HepG2 (cell line): ENCODE measurements around the gene SPRTN. TPM values are rescaled to one million over a fixed set of nuclear protein-coding genes. Genes with fewer than 3 reads are reported as not detected.

Experiments used
- CBFB ChIP-seq: sonication (generic); formaldehyde crosslinking; IDR thresholded peaks from 2 replicates; pipeline ENCODE4 v1.4.0; 2020; ENCODE audit warnings: missing genetic modification reagents
- ELF1 ChIP-seq: sonication (generic); formaldehyde crosslinking; IDR thresholded peaks from 2 replicates; pipeline ENCODE4 v1.4.0; 2020; ENCODE audit warnings: missing genetic modification reagents
- HDAC6 ChIP-seq: fragments of 200-600 bp; sonication (generic); IDR thresholded peaks from 2 replicates; pipeline ENCODE4 v1.7.0; 2017; ENCODE audit warnings: mild to moderate bottlenecking, antibody characterized with exemption, low read length, low read depth
- IRF2 ChIP-seq: IDR thresholded peaks from 2 replicates; pipeline ENCODE4 v1.6.1; 2018; ENCODE audit warnings: missing genetic modification reagents, missing compliant biosample characterization
- ISL2 ChIP-seq: sonication (generic); formaldehyde crosslinking; IDR thresholded peaks from 2 replicates; pipeline ENCODE4 v1.5.0; 2020; ENCODE audit warnings: missing genetic modification reagents
- SKI ChIP-seq: fragments of 450-650 bp; IDR thresholded peaks from one replicate; pipeline ENCODE4 v1.6.1; 2018; ENCODE audit warnings: mild to moderate bottlenecking; ENCODE audit not compliant: partially characterized antibody
- SUZ12 ChIP-seq: fragments of 150-350 bp; IDR thresholded peaks from 2 replicates; pipeline ENCODE4 v1.6.1; 2014; ENCODE audit warnings: low read depth, low read length
- THAP11 ChIP-seq: IDR thresholded peaks from 2 replicates; pipeline ENCODE4 v1.6.1; 2016; ENCODE audit warnings: missing biosample characterization, missing genetic modification reagents
- ZFP90 ChIP-seq: sonication (generic); formaldehyde crosslinking; IDR thresholded peaks from 2 replicates; pipeline ENCODE4 v1.8.0; 2022; ENCODE audit warnings: missing genetic modification reagents, mild to moderate bottlenecking, inconsistent platforms, borderline replicate concordance
- ZNF230 ChIP-seq: sonication (generic); formaldehyde crosslinking; IDR thresholded peaks from 2 replicates; pipeline ENCODE4 v1.4.0; 2020; ENCODE audit warnings: mild to moderate bottlenecking, missing genetic modification reagents
- polyA plus RNA-seq, 8 experiments: library from polyadenylated mRNA; depleted of rRNA in 3 of 8; stranded (reverse) in 7 of 8; unstranded in 1 of 8; fragments of >200 nt; fragmentation: Illumina TruSeq in 4 of 8; extraction: Trizol in 4 of 8; gene quantifications; 2 replicates each; pipeline versions ENCODE4 v1.2.1 to v1.2.3, GENCODE V29; 2011 to 2016; ENCODE audit warnings: low read depth in 4 of 8, missing spikeins in 1 of 8, mixed read lengths in 1 of 8; ENCODE audit not compliant: insufficient read depth in 1 of 8
- total RNA-seq, 5 experiments: library from RNA; depleted of rRNA; stranded (reverse); fragments of >200 nt; fragmentation: Illumina TruSeq; extraction: Trizol; gene quantifications; 2 replicates each; pipeline ENCODE4 v1.2.3, GENCODE V29; 2016; ENCODE audit warnings: low read depth in 1 of 5
- TF ChIP-seq, protein P1 (sequence below): sonication (generic); formaldehyde crosslinking; IDR thresholded peaks from 2 replicates; pipeline ENCODE4 v1.4.0; 2020; ENCODE audit warnings: mild to moderate bottlenecking, missing genetic modification reagents
- TF ChIP-seq, protein P2 (sequence below): sonication (generic); formaldehyde crosslinking; IDR thresholded peaks from 2 replicates; pipeline ENCODE4 v1.5.1; 2020; ENCODE audit warnings: mild to moderate bottlenecking, missing genetic modification reagents, moderate library complexity
- TF ChIP-seq, protein P3 (sequence below): sonication (generic); formaldehyde crosslinking; IDR thresholded peaks from 2 replicates; pipeline ENCODE4 v1.5.1; 2020; ENCODE audit warnings: mild to moderate bottlenecking, moderate library complexity, missing genetic modification reagents
- TF ChIP-seq, protein P4 (sequence below): sonication (generic); formaldehyde crosslinking; IDR thresholded peaks from 2 replicates; pipeline ENCODE4 v1.8.0; 2022; ENCODE audit warnings: missing genetic modification reagents, mild to moderate bottlenecking, borderline replicate concordance
- TF ChIP-seq, protein P5 (sequence below): sonication (generic); formaldehyde crosslinking; IDR thresholded peaks from 2 replicates; pipeline ENCODE4 v1.5.1; 2020; ENCODE audit warnings: mild to moderate bottlenecking, missing genetic modification reagents, borderline replicate concordance
- TF ChIP-seq, protein P6 (sequence below): sonication (generic); formaldehyde crosslinking; IDR thresholded peaks from 2 replicates; pipeline ENCODE4 v1.9.0; 2021; ENCODE audit warnings: missing genetic modification reagents, borderline replicate concordance

The SPRTN gene
- total and polyA plus RNA-seq, 2 of the 13 experiments (the other 11 are each of a cell fraction or from before 2014, with no cell fraction given): 4.2 to 15.2 TPM

DNA sequence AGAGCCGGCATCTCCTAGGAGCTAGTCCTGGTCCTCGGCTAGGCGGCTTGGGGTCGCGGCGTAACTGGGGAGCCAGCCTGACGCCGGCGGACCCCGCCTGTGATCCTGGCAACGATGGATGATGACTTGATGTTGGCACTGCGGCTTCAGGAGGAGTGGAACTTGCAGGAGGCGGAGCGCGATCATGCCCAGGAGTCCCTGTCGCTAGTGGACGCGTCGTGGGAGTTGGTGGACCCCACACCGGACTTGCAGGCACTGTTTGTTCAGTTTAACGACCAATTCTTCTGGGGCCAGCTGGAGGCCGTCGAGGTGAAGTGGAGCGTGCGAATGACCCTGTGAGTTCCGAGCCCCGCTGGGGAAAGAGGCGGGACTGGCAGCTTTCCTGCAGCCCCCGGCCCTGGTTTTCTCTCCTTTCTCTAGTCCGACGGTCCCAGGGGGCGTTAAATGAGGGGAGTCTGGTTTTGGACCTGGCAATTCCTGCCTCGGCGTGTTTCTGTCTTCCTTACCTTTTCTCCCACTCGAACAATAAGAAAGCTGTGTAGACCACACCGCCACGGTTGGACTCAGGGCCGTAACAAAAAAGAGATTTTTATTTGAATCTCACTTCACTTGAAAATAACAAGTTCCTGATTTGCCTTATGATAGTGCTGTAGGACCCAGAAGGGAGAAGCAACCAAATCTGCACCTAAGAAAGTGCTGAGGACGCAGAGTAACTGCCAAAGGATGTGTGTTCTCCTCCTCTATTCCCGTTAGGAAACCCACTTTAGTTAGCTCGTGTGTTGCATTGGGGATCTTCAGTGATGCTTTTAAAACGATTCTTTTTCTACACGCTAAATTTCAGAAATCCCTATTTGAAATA is at the start of gene SPRTN (continued):
- no peak for TF ChIP-seq SUZ12
- TF ChIP-seq, protein P1, sequence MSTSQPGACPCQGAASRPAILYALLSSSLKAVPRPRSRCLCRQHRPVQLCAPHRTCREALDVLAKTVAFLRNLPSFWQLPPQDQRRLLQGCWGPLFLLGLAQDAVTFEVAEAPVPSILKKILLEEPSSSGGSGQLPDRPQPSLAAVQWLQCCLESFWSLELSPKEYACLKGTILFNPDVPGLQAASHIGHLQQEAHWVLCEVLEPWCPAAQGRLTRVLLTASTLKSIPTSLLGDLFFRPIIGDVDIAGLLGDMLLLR (CRISPR knock-in tag): no peak; the same call in 1 of the 2 replicates
- TF ChIP-seq HDAC6: no peak
- no peak for TF ChIP-seq ELF1 (CRISPR knock-in tag)
- TF ChIP-seq, protein P2, sequence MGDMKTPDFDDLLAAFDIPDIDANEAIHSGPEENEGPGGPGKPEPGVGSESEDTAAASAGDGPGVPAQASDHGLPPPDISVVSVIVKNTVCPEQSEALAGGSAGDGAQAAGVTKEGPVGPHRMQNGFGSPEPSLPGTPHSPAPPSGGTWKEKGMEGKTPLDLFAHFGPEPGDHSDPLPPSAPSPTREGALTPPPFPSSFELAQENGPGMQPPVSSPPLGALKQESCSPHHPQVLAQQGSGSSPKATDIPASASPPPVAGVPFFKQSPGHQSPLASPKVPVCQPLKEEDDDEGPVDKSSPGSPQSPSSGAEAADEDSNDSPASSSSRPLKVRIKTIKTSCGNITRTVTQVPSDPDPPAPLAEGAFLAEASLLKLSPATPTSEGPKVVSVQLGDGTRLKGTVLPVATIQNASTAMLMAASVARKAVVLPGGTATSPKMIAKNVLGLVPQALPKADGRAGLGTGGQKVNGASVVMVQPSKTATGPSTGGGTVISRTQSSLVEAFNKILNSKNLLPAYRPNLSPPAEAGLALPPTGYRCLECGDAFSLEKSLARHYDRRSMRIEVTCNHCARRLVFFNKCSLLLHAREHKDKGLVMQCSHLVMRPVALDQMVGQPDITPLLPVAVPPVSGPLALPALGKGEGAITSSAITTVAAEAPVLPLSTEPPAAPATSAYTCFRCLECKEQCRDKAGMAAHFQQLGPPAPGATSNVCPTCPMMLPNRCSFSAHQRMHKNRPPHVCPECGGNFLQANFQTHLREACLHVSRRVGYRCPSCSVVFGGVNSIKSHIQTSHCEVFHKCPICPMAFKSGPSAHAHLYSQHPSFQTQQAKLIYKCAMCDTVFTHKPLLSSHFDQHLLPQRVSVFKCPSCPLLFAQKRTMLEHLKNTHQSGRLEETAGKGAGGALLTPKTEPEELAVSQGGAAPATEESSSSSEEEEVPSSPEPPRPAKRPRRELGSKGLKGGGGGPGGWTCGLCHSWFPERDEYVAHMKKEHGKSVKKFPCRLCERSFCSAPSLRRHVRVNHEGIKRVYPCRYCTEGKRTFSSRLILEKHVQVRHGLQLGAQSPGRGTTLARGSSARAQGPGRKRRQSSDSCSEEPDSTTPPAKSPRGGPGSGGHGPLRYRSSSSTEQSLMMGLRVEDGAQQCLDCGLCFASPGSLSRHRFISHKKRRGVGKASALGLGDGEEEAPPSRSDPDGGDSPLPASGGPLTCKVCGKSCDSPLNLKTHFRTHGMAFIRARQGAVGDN (CRISPR knock-in tag): peak; percentile 56
- TF ChIP-seq, protein P3, sequence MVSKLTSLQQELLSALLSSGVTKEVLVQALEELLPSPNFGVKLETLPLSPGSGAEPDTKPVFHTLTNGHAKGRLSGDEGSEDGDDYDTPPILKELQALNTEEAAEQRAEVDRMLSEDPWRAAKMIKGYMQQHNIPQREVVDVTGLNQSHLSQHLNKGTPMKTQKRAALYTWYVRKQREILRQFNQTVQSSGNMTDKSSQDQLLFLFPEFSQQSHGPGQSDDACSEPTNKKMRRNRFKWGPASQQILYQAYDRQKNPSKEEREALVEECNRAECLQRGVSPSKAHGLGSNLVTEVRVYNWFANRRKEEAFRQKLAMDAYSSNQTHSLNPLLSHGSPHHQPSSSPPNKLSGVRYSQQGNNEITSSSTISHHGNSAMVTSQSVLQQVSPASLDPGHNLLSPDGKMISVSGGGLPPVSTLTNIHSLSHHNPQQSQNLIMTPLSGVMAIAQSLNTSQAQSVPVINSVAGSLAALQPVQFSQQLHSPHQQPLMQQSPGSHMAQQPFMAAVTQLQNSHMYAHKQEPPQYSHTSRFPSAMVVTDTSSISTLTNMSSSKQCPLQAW: no peak
- TF ChIP-seq ZNF230: no peak
- TF ChIP-seq, protein P4, sequence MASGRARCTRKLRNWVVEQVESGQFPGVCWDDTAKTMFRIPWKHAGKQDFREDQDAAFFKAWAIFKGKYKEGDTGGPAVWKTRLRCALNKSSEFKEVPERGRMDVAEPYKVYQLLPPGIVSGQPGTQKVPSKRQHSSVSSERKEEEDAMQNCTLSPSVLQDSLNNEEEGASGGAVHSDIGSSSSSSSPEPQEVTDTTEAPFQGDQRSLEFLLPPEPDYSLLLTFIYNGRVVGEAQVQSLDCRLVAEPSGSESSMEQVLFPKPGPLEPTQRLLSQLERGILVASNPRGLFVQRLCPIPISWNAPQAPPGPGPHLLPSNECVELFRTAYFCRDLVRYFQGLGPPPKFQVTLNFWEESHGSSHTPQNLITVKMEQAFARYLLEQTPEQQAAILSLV (CRISPR knock-in tag): peak; percentile 44; the same call in 1 of the 2 replicates
- TF ChIP-seq ZFP90 (CRISPR knock-in tag): peak; percentile 65; the same call in 1 of the 2 replicates
- TF ChIP-seq, protein P5, sequence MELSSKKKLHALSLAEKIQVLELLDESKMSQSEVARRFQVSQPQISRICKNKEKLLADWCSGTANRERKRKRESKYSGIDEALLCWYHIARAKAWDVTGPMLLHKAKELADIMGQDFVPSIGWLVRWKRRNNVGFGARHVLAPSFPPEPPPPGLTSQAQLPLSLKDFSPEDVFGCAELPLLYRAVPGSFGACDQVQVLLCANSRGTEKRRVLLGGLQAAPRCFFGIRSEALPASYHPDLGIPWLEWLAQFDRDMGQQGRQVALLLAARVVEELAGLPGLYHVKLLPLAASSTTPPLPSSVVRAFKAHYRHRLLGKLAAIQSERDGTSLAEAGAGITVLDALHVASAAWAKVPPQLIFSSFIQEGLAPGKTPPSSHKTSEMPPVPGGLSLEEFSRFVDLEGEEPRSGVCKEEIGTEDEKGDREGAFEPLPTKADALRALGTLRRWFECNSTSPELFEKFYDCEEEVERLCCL (CRISPR knock-in tag): no peak
- no peak for TF ChIP-seq THAP11
- TF ChIP-seq IRF2 (CRISPR knock-in tag): no peak; the same call in 1 of the 2 replicates
- TF ChIP-seq ISL2 (CRISPR knock-in tag): 0 out of 2 replicates have a peak, but pooled peaks have one; percentile 18
- no peak for TF ChIP-seq SKI
- no peak for TF ChIP-seq CBFB (CRISPR knock-in tag)
- TF ChIP-seq, protein P6, sequence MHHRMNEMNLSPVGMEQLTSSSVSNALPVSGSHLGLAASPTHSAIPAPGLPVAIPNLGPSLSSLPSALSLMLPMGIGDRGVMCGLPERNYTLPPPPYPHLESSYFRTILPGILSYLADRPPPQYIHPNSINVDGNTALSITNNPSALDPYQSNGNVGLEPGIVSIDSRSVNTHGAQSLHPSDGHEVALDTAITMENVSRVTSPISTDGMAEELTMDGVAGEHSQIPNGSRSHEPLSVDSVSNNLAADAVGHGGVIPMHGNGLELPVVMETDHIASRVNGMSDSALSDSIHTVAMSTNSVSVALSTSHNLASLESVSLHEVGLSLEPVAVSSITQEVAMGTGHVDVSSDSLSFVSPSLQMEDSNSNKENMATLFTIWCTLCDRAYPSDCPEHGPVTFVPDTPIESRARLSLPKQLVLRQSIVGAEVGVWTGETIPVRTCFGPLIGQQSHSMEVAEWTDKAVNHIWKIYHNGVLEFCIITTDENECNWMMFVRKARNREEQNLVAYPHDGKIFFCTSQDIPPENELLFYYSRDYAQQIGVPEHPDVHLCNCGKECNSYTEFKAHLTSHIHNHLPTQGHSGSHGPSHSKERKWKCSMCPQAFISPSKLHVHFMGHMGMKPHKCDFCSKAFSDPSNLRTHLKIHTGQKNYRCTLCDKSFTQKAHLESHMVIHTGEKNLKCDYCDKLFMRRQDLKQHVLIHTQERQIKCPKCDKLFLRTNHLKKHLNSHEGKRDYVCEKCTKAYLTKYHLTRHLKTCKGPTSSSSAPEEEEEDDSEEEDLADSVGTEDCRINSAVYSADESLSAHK (CRISPR knock-in tag): no peak
